HEK293T (cell line): Measurements from ENCODE around the gene NOL6.

Experiments
- FOXA1 ChIP-seq: fragments of 450-650 bp; IDR thresholded peaks from 2 replicates; pipeline ENCODE4 v1.6.1; 2016; ENCODE audit warnings: mild to moderate bottlenecking
- FOXM1 ChIP-seq: fragments of 450-650 bp; IDR thresholded peaks from 2 replicates; pipeline ENCODE4 v1.6.1; 2017; ENCODE audit warnings: mild to moderate bottlenecking, borderline replicate concordance
- ZNF384 ChIP-seq: fragments of 450-650 bp; IDR thresholded peaks from 2 replicates; pipeline ENCODE4 v1.6.1; 2016

GRCh38 chr9:33414268-33414667 is 59.5 kb downstream of the NOL6 start:
- TF ChIP-seq FOXA1 = no peak
- no peak for TF ChIP-seq FOXM1
- TF ChIP-seq ZNF384 = no peak
